HepG2 (cell line): ENCODE results near the gene SHLD1. TPM values are rescaled to one million over a fixed set of nuclear protein-coding genes. Genes with fewer than 3 reads are reported as not detected.

Source experiments
- ATRX ChIP-seq: sonication (generic); formaldehyde crosslinking; IDR thresholded peaks from 2 replicates; pipeline ENCODE4 v1.4.0; 2020; ENCODE audit warnings: missing genetic modification reagents, borderline replicate concordance
- BORCS8-MEF2B ChIP-seq: sonication (generic); formaldehyde crosslinking; IDR thresholded peaks from 2 replicates; pipeline ENCODE4 v1.8.0; 2022; ENCODE audit warnings: mild to moderate bottlenecking, missing genetic modification reagents
- CAMTA2 ChIP-seq: sonication (generic); formaldehyde crosslinking; IDR thresholded peaks from 2 replicates; pipeline ENCODE4 v1.4.0; 2020; ENCODE audit warnings: mild to moderate bottlenecking, missing genetic modification reagents, borderline replicate concordance
- CHCHD3 ChIP-seq: sonication (generic); formaldehyde crosslinking; IDR thresholded peaks from 2 replicates; pipeline ENCODE4 v1.8.0; 2022; ENCODE audit warnings: mild to moderate bottlenecking, missing genetic modification reagents, moderate library complexity
- CREM ChIP-seq, 2 experiments: sonication (generic) in 1 of 2; formaldehyde crosslinking in 1 of 2; IDR thresholded peaks; 2 replicates each; pipeline versions ENCODE4 v1.4.0 to v1.6.1; 2016 to 2020; ENCODE audit warnings: antibody characterized with exemption in 1 of 2, mild to moderate bottlenecking in 1 of 2, missing genetic modification reagents in 1 of 2
- DMAP1 ChIP-seq: IDR thresholded peaks from 2 replicates; pipeline ENCODE4 v1.6.1; 2016
- ETV6 ChIP-seq: sonication (generic); formaldehyde crosslinking; conservative IDR thresholded peaks from 2 replicates; pipeline ENCODE4 v1.4.0; 2020; ENCODE audit warnings: missing genetic modification reagents
- EZH2 ChIP-seq: conservative IDR thresholded peaks from 2 replicates; pipeline ENCODE4 v1.6.1; 2012; ENCODE audit warnings: mild to moderate bottlenecking, low read depth, low read length, moderate library complexity
- FOXJ3 ChIP-seq: sonication (generic); formaldehyde crosslinking; IDR thresholded peaks from 2 replicates; pipeline ENCODE4 v1.4.0; 2020; ENCODE audit warnings: missing genetic modification reagents, mild to moderate bottlenecking, borderline replicate concordance
- GRHL1 ChIP-seq: sonication (generic); formaldehyde crosslinking; conservative IDR thresholded peaks from 2 replicates; pipeline ENCODE4 v1.8.0; 2022; ENCODE audit warnings: missing genetic modification reagents
- HBP1 ChIP-seq: IDR thresholded peaks from 2 replicates; pipeline ENCODE4 v1.6.1; 2016; ENCODE audit warnings: low read depth, control low read depth
- MIXL1 ChIP-seq: IDR thresholded peaks from 2 replicates; pipeline ENCODE4 v1.6.1; 2016
- NFKB2 ChIP-seq: sonication (generic); formaldehyde crosslinking; IDR thresholded peaks from 2 replicates; pipeline ENCODE4 v1.4.0; 2020; ENCODE audit warnings: missing genetic modification reagents, borderline replicate concordance
- SRF ChIP-seq: IDR thresholded peaks from 2 replicates; pipeline ENCODE4 v1.6.1; 2011; ENCODE audit warnings: mild to moderate bottlenecking, low read depth, low read length, moderate library complexity
- TIGD3 ChIP-seq: sonication (generic); formaldehyde crosslinking; IDR thresholded peaks from 2 replicates; pipeline ENCODE4 v1.5.1; 2020; ENCODE audit warnings: mild to moderate bottlenecking, missing genetic modification reagents, borderline replicate concordance
- XBP1 ChIP-seq: sonication (generic); formaldehyde crosslinking; IDR thresholded peaks from 2 replicates; pipeline ENCODE4 v1.5.0; 2020; ENCODE audit warnings: missing genetic modification reagents
- ZNF143 ChIP-seq: sonication (generic); formaldehyde crosslinking; IDR thresholded peaks from 2 replicates; pipeline ENCODE4 v1.4.0; 2020; ENCODE audit warnings: missing genetic modification reagents
- ZNF282 ChIP-seq: fragments of 450-650 bp; IDR thresholded peaks from 2 replicates; pipeline ENCODE4 v1.6.1; 2018; ENCODE audit not compliant: partially characterized antibody
- ZNF326 ChIP-seq: sonication (generic); formaldehyde crosslinking; IDR thresholded peaks from 2 replicates; pipeline ENCODE4 v1.4.0; 2020; ENCODE audit warnings: missing genetic modification reagents, borderline replicate concordance
- ZNF331 ChIP-seq: sonication (generic); formaldehyde crosslinking; IDR thresholded peaks from 2 replicates; pipeline ENCODE4 v1.4.0; 2020; ENCODE audit warnings: missing genetic modification reagents
- ZNF678 ChIP-seq: sonication (generic); formaldehyde crosslinking; IDR thresholded peaks from 2 replicates; pipeline ENCODE4 v1.4.0; 2020; ENCODE audit warnings: mild to moderate bottlenecking, missing genetic modification reagents
- polyA plus RNA-seq, 8 experiments: library from polyadenylated mRNA; depleted of rRNA in 3 of 8; stranded (reverse) in 7 of 8; unstranded in 1 of 8; fragments of >200 nt; fragmentation: Illumina TruSeq in 4 of 8; extraction: Trizol in 4 of 8; gene quantifications; 2 replicates each; pipeline versions ENCODE4 v1.2.1 to v1.2.3, GENCODE V29; 2011 to 2016; ENCODE audit warnings: low read depth in 4 of 8, missing spikeins in 1 of 8, mixed read lengths in 1 of 8; ENCODE audit not compliant: insufficient read depth in 1 of 8
- total RNA-seq, 5 experiments: library from RNA; depleted of rRNA; stranded (reverse); fragments of >200 nt; fragmentation: Illumina TruSeq; extraction: Trizol; gene quantifications; 2 replicates each; pipeline ENCODE4 v1.2.3, GENCODE V29; 2016; ENCODE audit warnings: low read depth in 1 of 5
- TF ChIP-seq, protein P1 (sequence below): sonication (generic); formaldehyde crosslinking; IDR thresholded peaks from 2 replicates; pipeline ENCODE4 v1.5.0; 2020; ENCODE audit warnings: missing genetic modification reagents
- TF ChIP-seq, protein P2 (sequence below): sonication (generic); formaldehyde crosslinking; IDR thresholded peaks from 2 replicates; pipeline ENCODE4 v1.4.0; 2020; ENCODE audit warnings: missing genetic modification reagents
- TF ChIP-seq, protein P3 (sequence below): sonication (generic); formaldehyde crosslinking; IDR thresholded peaks from 2 replicates; pipeline ENCODE4 v1.4.0; 2020; ENCODE audit warnings: mild to moderate bottlenecking, missing genetic modification reagents

The SHLD1 gene
- total and polyA plus RNA-seq, 2 of the 13 experiments (the other 11 are each of a cell fraction or from before 2014, with no cell fraction given) = 8.9 to 10.0 TPM

GRCh38 chr20:5788385-5788895 is 38.2 kb downstream of the SHLD1 start (continued):
- TF ChIP-seq EZH2 (no peak), CHCHD3 (no peak), MIXL1 (CRISPR knock-in tag) (peak; percentile 51; the same call in 1 of the 2 replicates), SRF (no peak), ETV6 (CRISPR knock-in tag) (no peak), CREM (IDR thresholded peaks at IDR 0.05) (no peak), CREM (CRISPR knock-in tag; IDR thresholded peaks at IDR 0.05) (no peak), XBP1 (no peak), ZNF331 (CRISPR knock-in tag) (peak; percentile 21; the same call in 1 of the 2 replicates), DMAP1 (CRISPR knock-in tag) (no peak), ZNF282 (no peak), ATRX (CRISPR knock-in tag) (no peak), FOXJ3 (CRISPR knock-in tag) (0 out of 2 replicates have a peak, but pooled peaks have one; percentile 39), GRHL1 (no peak), CAMTA2 (no peak), BORCS8-MEF2B (CRISPR knock-in tag) (no peak), HBP1 (CRISPR knock-in tag) (no peak), ZNF678 (CRISPR knock-in tag) (no peak), TIGD3 (CRISPR knock-in tag) (no peak), NFKB2 (CRISPR knock-in tag) (no peak), ZNF143 (CRISPR knock-in tag) (no peak), ZNF326 (no peak)
- TF ChIP-seq, protein P1, sequence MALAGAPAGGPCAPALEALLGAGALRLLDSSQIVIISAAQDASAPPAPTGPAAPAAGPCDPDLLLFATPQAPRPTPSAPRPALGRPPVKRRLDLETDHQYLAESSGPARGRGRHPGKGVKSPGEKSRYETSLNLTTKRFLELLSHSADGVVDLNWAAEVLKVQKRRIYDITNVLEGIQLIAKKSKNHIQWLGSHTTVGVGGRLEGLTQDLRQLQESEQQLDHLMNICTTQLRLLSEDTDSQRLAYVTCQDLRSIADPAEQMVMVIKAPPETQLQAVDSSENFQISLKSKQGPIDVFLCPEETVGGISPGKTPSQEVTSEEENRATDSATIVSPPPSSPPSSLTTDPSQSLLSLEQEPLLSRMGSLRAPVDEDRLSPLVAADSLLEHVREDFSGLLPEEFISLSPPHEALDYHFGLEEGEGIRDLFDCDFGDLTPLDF (CRISPR knock-in tag) = no peak
- TF ChIP-seq, protein P2, sequence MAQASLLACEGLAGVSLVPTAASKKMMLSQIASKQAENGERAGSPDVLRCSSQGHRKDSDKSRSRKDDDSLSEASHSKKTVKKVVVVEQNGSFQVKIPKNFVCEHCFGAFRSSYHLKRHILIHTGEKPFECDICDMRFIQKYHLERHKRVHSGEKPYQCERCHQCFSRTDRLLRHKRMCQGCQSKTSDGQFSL (CRISPR knock-in tag) = no peak
- TF ChIP-seq, protein P3, sequence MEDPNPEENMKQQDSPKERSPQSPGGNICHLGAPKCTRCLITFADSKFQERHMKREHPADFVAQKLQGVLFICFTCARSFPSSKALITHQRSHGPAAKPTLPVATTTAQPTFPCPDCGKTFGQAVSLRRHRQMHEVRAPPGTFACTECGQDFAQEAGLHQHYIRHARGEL = no peak
